Inferior parietal cortex (tissue), 1 donor: Measurements from ENCODE around the gene UXS1.

Source experiments
- DNase-seq: peaks from one replicate; pipeline ENCODE4 v3.0.0-alpha.2; 2016; ENCODE audit errors: extremely low spot score

The UXS1 gene

DNA sequence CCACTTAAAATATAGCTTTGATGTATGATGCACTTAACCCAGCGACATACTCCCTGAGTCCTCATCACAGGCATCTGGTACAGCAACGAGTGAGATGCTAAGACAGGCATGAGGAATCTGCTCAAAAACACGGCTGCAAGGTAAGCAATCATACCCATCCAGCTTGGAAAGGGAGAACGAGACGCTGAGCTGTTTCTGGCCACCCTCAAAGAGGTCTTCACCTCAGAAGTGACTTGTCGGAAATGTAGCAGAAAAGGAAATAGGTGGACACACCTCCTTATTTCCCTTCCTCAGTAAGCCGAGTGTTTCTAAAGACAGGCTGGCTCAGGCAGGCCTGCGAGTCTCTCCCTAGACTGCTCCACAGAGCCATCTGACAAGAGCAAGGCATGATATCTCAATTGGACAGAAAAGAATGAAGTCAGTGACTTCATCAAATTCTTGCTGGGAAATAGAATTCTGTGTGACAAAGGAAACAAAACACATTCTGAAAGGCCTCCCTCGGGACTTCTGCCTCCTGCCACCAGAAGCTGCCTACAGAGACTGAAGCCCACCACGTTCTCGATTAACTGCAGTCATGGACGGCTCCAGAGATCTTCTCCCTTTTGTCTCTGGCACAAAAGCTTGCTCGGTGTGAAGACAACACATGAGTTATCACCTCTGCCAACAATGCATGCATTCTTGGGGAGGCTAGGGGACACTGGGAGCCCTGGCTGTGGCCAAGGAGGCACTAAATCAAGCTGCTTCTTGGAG, 84.3 kb downstream of the UXS1 start:
- no peak for DNase-seq

DNA sequence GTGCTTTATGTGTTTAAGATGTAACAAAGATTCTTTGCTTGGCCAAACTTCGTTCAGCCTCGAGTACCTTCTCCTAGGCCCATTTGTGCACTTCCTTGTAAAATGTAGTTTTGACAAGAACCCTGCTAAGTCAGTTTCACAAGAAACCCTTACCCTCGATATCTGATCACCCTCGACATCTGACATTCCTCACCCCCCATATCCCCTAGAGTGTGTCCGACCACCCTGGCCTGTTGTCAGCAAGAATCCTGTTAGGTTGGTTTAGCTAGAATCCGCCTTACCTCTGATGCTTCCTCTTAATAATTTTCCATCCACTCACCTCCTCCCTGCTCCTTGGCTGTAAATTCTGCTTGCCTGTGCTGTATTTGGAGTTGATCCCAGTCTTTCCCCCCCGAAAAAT, 85.3 kb downstream of the UXS1 start:
- no peak for DNase-seq

- DNase-seq, result peak; percentile 45
These were observed 85.8 kb downstream of the UXS1 start for GRCh38 chr2:106108351-106108750.

- DNase-seq, result no peak
These were observed 86.5 kb downstream of the UXS1 start for GRCh38 chr2:106107509-106108131.

- no peak for DNase-seq
These were observed 87.2 kb downstream of the UXS1 start for GRCh38 chr2:106106622-106107508.

DNA sequence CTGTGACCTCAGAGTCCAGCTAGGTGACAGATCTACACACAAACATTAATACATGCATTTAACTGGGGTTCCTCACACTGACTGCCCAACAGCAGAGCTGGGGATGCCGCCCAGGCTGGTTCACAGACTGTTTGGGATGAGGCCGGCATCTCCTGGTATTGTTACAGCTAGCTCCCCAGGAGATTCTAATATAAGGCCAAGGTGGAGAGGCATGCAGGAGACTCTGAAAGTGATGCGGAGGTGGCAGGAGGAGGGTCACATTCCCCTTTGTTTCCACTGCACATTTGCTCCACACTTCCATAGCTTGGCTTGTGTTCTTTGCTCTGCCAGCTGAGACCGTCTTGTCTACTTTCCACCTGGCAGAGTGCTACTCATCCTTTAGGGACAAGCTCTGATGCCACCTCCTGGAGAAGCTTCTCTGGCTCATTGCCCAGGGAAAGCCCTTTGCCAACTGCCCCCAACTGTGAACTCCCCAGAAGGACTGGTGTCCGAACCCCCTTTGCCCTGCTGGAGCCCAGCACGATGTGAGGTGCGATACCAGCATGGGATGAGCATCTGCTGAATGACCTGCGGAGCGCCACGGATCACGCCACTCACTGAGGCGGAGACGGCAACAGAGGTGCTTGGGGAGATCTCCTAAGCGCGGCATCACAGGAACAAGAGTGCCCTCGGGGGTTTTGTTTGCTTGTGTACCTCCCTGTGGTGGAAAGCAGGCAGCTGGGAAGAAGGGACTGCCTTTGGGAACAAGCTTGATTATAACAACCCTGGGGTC, 88.8 kb downstream of the UXS1 start:
- DNase-seq, result no peak

DNA sequence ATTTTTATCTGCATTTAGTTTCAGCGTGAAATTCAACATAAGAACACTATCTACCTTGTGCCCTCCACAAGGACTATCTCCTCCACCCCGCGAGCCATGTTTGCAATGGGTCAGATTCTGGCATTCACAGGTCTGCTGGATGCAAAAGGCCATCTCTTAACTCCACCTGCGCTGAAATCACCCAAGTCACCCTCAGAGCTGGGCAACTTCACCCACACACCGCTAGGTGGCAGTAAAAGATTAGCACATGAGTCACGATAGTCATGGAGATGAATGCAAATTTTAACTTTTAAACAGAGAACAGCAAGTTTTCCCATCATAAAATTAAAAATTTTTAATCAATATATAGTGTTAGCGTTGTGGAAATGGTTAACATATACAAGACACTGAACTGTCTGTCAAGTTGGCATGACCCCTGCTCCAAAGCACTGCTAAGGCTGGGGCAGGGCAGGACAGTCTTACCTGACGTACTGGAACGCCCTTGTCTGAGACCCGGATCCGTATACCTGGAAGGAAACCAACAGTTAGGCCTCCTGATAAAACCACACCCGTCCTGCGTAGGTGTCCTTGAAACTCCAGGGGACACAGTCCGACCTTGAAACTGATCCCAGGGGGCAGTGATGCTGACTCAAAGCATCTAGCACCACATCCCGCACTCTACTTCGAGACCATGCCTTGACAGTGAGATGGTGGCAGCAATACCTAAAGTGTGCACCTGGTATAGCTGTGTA, 89.6 kb downstream of the UXS1 start:
- peak; percentile 89 for DNase-seq

GRCh38 chr2:106099691-106100090, 94.4 kb downstream of the UXS1 start:
- DNase-seq, result no peak

- no peak for DNase-seq
These were observed 95.4 kb downstream of the UXS1 start for GRCh38 chr2:106098664-106099063.

- DNase-seq, result no peak
These were observed 96.0 kb downstream of the UXS1 start for GRCh38 chr2:106098081-106098480.

- no peak for DNase-seq
These were observed 96.8 kb downstream of the UXS1 start for GRCh38 chr2:106097038-106098000.

DNA sequence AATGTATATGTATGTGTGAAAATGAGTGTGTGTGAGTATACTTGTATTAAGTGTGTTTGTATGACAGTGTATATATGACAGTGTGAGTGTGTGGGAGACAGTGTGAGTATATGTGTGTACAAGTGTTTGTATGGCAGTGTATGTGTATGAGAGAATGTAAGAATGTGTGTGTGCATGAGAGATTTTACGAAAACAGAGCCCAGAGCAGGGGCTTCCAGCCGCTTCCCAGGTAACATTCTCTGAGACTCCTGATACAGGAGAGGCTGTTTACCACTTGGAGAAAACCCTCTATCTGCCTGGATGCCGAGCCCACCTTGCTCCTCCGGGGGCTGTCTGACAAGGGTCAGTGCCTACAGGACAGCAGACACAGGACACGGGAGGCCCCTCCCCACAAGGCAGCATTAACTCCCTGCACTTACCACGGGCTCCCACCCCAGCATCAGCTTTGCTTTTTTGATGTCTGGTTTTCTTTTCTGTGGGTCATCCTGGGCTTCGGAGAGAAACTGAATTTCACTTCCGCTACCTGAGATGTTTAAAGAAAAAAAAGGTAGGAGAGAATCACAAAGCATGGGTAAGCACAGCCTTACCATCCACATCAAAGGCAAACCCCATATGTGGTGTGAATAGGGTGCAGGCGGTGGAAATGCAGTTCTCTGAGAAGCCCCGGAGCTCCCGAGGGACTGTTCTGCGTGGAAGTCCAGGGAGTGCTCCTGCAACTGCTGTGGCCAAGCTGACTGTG, 97.6 kb downstream of the UXS1 start:
- DNase-seq, result no peak

GRCh38 chr2:106095478-106096298, 98.4 kb downstream of the UXS1 start:
- no peak for DNase-seq

- DNase-seq, result no peak
These were observed 99.8 kb downstream of the UXS1 start for GRCh38 chr2:106094131-106094841.

DNA sequence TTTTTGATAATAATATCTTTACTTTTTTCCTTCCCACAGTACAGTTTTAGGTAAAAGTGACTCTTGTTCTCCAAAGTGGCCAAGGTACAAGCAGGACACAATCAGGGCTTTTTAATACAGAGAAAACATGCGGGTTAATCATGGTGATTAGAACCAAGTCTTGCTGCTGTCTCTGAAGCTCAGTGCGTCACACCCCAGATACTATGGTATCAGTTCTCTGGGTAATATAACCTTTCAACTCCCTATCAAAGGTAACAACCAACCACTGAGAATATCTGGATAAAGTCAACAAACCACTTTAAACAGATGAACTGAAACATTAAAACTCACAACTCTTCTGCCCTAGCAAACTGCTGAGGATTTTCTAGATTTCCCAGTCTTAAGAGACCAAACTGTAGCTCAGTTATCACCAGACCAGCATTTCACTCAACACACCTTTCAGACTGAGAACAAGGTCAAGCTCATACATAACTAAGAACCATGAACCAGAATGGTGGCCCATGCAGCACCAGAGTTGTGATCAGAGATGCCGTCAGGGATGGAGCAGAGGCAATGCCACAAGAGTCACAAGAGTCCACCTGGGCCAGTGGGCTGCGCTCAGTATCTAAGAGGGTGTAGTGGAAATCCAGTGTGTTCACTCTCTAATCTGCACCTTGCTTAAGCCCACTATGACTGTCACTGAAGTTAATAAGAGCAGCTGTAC, 103.0 kb downstream of the UXS1 start:
- no peak for DNase-seq

- no peak for DNase-seq
These were observed 104.5 kb downstream of the UXS1 start for GRCh38 chr2:106089611-106090010.
